ENCODE results near the gene SPAG16.

The SPAG16 gene

GRCh38 chr2:214377286-214377624 lies 1093.0 kb downstream of the SPAG16 start:
- H3K9me3 ChIP-seq (ENCODE audit: insufficient read depth, low read depth, low read length): no peaks in the 10 kb centered on the region
- no peak overlapping the region for H3K9ac ChIP-seq (ENCODE audit: low read depth, low read length)
- no peaks in the 10 kb centered on the region; the same call in 1 of the 2 replicates for H3K4me1 ChIP-seq (ENCODE audit: insufficient read depth, low read length)
- no peaks in the 10 kb centered on the region for H3K36me3 ChIP-seq (ENCODE audit: insufficient read depth, low read depth, low read length)
- H3K4me3 ChIP-seq (ENCODE audit: low read length): no peak overlapping the region
- H3K27me3 ChIP-seq (ENCODE audit: insufficient read depth, low read length): no peaks in the 10 kb centered on the region
- H3K27ac ChIP-seq (ENCODE audit: low read length): no peak overlapping the region

- no peaks in the 10 kb centered on the region for H3K36me3 ChIP-seq (ENCODE audit: insufficient read depth, low read depth, low read length)
- H3K9me3 ChIP-seq (ENCODE audit: insufficient read depth, low read depth, low read length): no peaks in the 10 kb centered on the region
- H3K4me3 ChIP-seq (ENCODE audit: low read length): no peak overlapping the region
- H3K9ac ChIP-seq (ENCODE audit: low read depth, low read length): no peak overlapping the region
- no peak overlapping the region for H3K27ac ChIP-seq (ENCODE audit: low read length)
- H3K4me1 ChIP-seq (ENCODE audit: insufficient read depth, low read length): no peaks in the 10 kb centered on the region
- no peaks in the 10 kb centered on the region for H3K27me3 ChIP-seq (ENCODE audit: insufficient read depth, low read length)
Measured at GRCh38 chr2:214378455-214379103, 1094.3 kb downstream of the SPAG16 start.

- no peaks in the 10 kb centered on the region for H3K9me3 ChIP-seq (ENCODE audit: insufficient read depth, low read depth, low read length)
- H3K27me3 ChIP-seq (ENCODE audit: insufficient read depth, low read length): no peaks in the 10 kb centered on the region
- no peak overlapping the region for H3K4me3 ChIP-seq (ENCODE audit: low read length)
- H3K36me3 ChIP-seq (ENCODE audit: insufficient read depth, low read depth, low read length): no peaks in the 10 kb centered on the region
- H3K4me1 ChIP-seq (ENCODE audit: insufficient read depth, low read length): no peaks in the 10 kb centered on the region
- no peak overlapping the region for H3K9ac ChIP-seq (ENCODE audit: low read depth, low read length)
- H3K27ac ChIP-seq (ENCODE audit: low read length): no peak overlapping the region
Measured at GRCh38 chr2:214379227-214379626, 1095.0 kb downstream of the SPAG16 start.

GRCh38 chr2:214380681-214381080 lies 1096.4 kb downstream of the SPAG16 start:
- H3K27ac ChIP-seq (ENCODE audit: low read length): no peak overlapping the region
- no peak overlapping the region for H3K9ac ChIP-seq (ENCODE audit: low read depth, low read length)
- H3K27me3 ChIP-seq (ENCODE audit: insufficient read depth, low read length): no peaks in the 10 kb centered on the region
- no peaks in the 10 kb centered on the region for H3K9me3 ChIP-seq (ENCODE audit: insufficient read depth, low read depth, low read length)
- no peaks in the 10 kb centered on the region for H3K4me1 ChIP-seq (ENCODE audit: insufficient read depth, low read length)
- H3K36me3 ChIP-seq (ENCODE audit: insufficient read depth, low read depth, low read length): no peaks in the 10 kb centered on the region
- H3K4me3 ChIP-seq (ENCODE audit: low read length): no peak overlapping the region

- Histone ChIP-seq H3K4me1 (ENCODE audit: insufficient read depth, low read length) (no peaks in the 10 kb centered on the region), H3K9ac (ENCODE audit: low read depth, low read length) (no peak overlapping the region), H3K4me3 (ENCODE audit: low read length) (no peak overlapping the region), H3K9me3 (ENCODE audit: insufficient read depth, low read depth, low read length) (no peaks in the 10 kb centered on the region), H3K36me3 (ENCODE audit: insufficient read depth, low read depth, low read length) (no peaks in the 10 kb centered on the region), H3K27ac (ENCODE audit: low read length) (no peak overlapping the region), H3K27me3 (ENCODE audit: insufficient read depth, low read length) (no peaks in the 10 kb centered on the region)
Measured at GRCh38 chr2:214382229-214382628, 1098.0 kb downstream of the SPAG16 start.

GRCh38 chr2:214386720-214387119 lies 1102.5 kb downstream of the SPAG16 start:
- Histone ChIP-seq H3K4me1 (ENCODE audit: insufficient read depth, low read length) (no peaks in the 10 kb centered on the region), H3K9me3 (ENCODE audit: insufficient read depth, low read depth, low read length) (no peaks in the 10 kb centered on the region), H3K4me3 (ENCODE audit: low read length) (no peak overlapping the region), H3K36me3 (ENCODE audit: insufficient read depth, low read depth, low read length) (no peaks in the 10 kb centered on the region), H3K9ac (ENCODE audit: low read depth, low read length) (no peak overlapping the region), H3K27me3 (ENCODE audit: insufficient read depth, low read length) (no peaks in the 10 kb centered on the region), H3K27ac (ENCODE audit: low read length) (no peak overlapping the region)

GRCh38 chr2:214389334-214389733 lies 1105.1 kb downstream of the SPAG16 start:
- no peaks in the 10 kb centered on the region for H3K9me3 ChIP-seq (ENCODE audit: insufficient read depth, low read depth, low read length)
- no peaks in the 10 kb centered on the region for H3K36me3 ChIP-seq (ENCODE audit: insufficient read depth, low read depth, low read length)
- no peak overlapping the region for H3K4me3 ChIP-seq (ENCODE audit: low read length)
- H3K4me1 ChIP-seq (ENCODE audit: insufficient read depth, low read length): no peaks in the 10 kb centered on the region
- no peak overlapping the region for H3K27ac ChIP-seq (ENCODE audit: low read length)
- H3K27me3 ChIP-seq (ENCODE audit: insufficient read depth, low read length): no peaks in the 10 kb centered on the region
- no peak overlapping the region for H3K9ac ChIP-seq (ENCODE audit: low read depth, low read length)

GRCh38 chr2:214393796-214394195 lies 1109.5 kb downstream of the SPAG16 start:
- no peaks in the 10 kb centered on the region for H3K36me3 ChIP-seq (ENCODE audit: insufficient read depth, low read depth, low read length)
- no peaks in the 10 kb centered on the region for H3K27me3 ChIP-seq (ENCODE audit: insufficient read depth, low read length)
- no peaks in the 10 kb centered on the region for H3K9me3 ChIP-seq (ENCODE audit: insufficient read depth, low read depth, low read length)
- H3K4me3 ChIP-seq (ENCODE audit: low read length): no peak overlapping the region
- H3K9ac ChIP-seq (ENCODE audit: low read depth, low read length): no peak overlapping the region
- no peaks in the 10 kb centered on the region for H3K4me1 ChIP-seq (ENCODE audit: insufficient read depth, low read length)
- no peak overlapping the region for H3K27ac ChIP-seq (ENCODE audit: low read length)

GRCh38 chr2:214395040-214395439 lies 1110.8 kb downstream of the SPAG16 start:
- Histone ChIP-seq H3K36me3 (ENCODE audit: insufficient read depth, low read depth, low read length) (no peaks in the 10 kb centered on the region), H3K9ac (ENCODE audit: low read depth, low read length) (no peak overlapping the region), H3K27ac (ENCODE audit: low read length) (no peak overlapping the region), H3K4me1 (ENCODE audit: insufficient read depth, low read length) (no peaks in the 10 kb centered on the region), H3K27me3 (ENCODE audit: insufficient read depth, low read length) (no peaks in the 10 kb centered on the region), H3K4me3 (ENCODE audit: low read length) (no peak overlapping the region), H3K9me3 (ENCODE audit: insufficient read depth, low read depth, low read length) (no peaks in the 10 kb centered on the region)

GRCh38 chr2:214401580-214401979 lies 1117.3 kb downstream of the SPAG16 start:
- no peaks in the 10 kb centered on the region for H3K4me1 ChIP-seq (ENCODE audit: insufficient read depth, low read length)
- no peak overlapping the region for H3K27ac ChIP-seq (ENCODE audit: low read length)
- no peaks in the 10 kb centered on the region for H3K36me3 ChIP-seq (ENCODE audit: insufficient read depth, low read depth, low read length)
- no peak overlapping the region for H3K4me3 ChIP-seq (ENCODE audit: low read length)
- H3K27me3 ChIP-seq (ENCODE audit: insufficient read depth, low read length): no peaks in the 10 kb centered on the region
- no peaks in the 10 kb centered on the region for H3K9me3 ChIP-seq (ENCODE audit: insufficient read depth, low read depth, low read length)
- no peak overlapping the region for H3K9ac ChIP-seq (ENCODE audit: low read depth, low read length)

- Histone ChIP-seq H3K9ac (ENCODE audit: low read depth, low read length) (no peak overlapping the region), H3K4me1 (ENCODE audit: insufficient read depth, low read length) (no peaks in the 10 kb centered on the region), H3K27ac (ENCODE audit: low read length) (no peak overlapping the region), H3K36me3 (ENCODE audit: insufficient read depth, low read depth, low read length) (no peaks in the 10 kb centered on the region), H3K27me3 (ENCODE audit: insufficient read depth, low read length) (peaks cover 6% of the 10 kb centered on the region; the same call in 1 of the 2 replicates), H3K4me3 (ENCODE audit: low read length) (no peak overlapping the region), H3K9me3 (ENCODE audit: insufficient read depth, low read depth, low read length) (no peaks in the 10 kb centered on the region)
Measured at GRCh38 chr2:214410128-214410775, 1126.0 kb downstream of the SPAG16 start.

- Histone ChIP-seq H3K9ac (ENCODE audit: low read depth, low read length) (no peak within 1 kb of the TSS), H3K9me3 (ENCODE audit: insufficient read depth, low read depth, low read length) (no peaks in the 10 kb centered on the region), H3K27me3 (ENCODE audit: insufficient read depth, low read length) (peaks cover 6% of the 10 kb centered on the region; the same call in 1 of the 2 replicates), H3K4me3 (ENCODE audit: low read length) (no peak within 1 kb of the TSS), H3K4me1 (ENCODE audit: insufficient read depth, low read length) (no peaks in the 10 kb centered on the region), H3K27ac (ENCODE audit: low read length) (no peak within 1 kb of the TSS), H3K36me3 (ENCODE audit: insufficient read depth, low read depth, low read length) (no peaks in the 10 kb centered on the region)
Measured at GRCh38 chr2:214410918-214411554, 1126.8 kb downstream of the SPAG16 start, which contains the start of gene VWC2L. TSS of gene VWC2L (plus strand) at chr2:214411054. CDS start at chr2:214414194, 3,140 bp downstream.

Measured in iPS-20b (cell line).